Subcutaneous adipose tissue (tissue), 4 donors: ENCODE measurements around the gene ZFPM1. TPM values are rescaled to one million over a fixed set of nuclear protein-coding genes. Genes with fewer than 3 reads are reported as not detected.

Source experiments
- total RNA-seq, 4 donors: library from RNA; depleted of rRNA; stranded (reverse); fragments of >200 nt; gene quantifications; one replicate each; pipeline ENCODE4 v1.1.0, GENCODE V29; 2016
- TF ChIP-seq, protein P1 (sequence below): fragments of 450-650 bp; IDR thresholded peaks from one replicate; pipeline ENCODE4 v1.5.1; 2016; ENCODE audit warnings: low read depth, mild to moderate bottlenecking, control low read depth, antibody characterized with exemption, moderate library complexity

Gene ZFPM1
- total RNA-seq, 4 donors from 2014 or later = 0.17 to 0.57 (median 0.44) TPM; not detected in 1

DNA sequence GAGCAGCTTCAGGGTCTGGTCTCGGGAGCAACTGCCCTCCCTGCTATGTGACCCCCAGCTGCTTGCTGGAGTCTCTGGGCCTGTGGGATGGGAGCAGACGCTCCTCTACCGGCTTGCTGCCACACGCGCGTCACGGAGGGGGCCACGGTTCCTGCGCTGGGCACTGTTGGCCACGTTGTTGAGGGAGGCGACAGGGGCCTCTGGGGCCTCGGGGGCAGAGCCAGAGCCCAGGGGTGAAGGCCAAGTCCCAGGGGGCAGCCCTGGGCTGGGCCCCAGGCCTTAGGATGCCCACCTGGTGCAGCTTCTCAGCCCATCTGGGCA is 56.6 kb downstream of the ZFPM1 start:
- TF ChIP-seq, protein P1, sequence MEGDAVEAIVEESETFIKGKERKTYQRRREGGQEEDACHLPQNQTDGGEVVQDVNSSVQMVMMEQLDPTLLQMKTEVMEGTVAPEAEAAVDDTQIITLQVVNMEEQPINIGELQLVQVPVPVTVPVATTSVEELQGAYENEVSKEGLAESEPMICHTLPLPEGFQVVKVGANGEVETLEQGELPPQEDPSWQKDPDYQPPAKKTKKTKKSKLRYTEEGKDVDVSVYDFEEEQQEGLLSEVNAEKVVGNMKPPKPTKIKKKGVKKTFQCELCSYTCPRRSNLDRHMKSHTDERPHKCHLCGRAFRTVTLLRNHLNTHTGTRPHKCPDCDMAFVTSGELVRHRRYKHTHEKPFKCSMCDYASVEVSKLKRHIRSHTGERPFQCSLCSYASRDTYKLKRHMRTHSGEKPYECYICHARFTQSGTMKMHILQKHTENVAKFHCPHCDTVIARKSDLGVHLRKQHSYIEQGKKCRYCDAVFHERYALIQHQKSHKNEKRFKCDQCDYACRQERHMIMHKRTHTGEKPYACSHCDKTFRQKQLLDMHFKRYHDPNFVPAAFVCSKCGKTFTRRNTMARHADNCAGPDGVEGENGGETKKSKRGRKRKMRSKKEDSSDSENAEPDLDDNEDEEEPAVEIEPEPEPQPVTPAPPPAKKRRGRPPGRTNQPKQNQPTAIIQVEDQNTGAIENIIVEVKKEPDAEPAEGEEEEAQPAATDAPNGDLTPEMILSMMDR = no peak

DNA sequence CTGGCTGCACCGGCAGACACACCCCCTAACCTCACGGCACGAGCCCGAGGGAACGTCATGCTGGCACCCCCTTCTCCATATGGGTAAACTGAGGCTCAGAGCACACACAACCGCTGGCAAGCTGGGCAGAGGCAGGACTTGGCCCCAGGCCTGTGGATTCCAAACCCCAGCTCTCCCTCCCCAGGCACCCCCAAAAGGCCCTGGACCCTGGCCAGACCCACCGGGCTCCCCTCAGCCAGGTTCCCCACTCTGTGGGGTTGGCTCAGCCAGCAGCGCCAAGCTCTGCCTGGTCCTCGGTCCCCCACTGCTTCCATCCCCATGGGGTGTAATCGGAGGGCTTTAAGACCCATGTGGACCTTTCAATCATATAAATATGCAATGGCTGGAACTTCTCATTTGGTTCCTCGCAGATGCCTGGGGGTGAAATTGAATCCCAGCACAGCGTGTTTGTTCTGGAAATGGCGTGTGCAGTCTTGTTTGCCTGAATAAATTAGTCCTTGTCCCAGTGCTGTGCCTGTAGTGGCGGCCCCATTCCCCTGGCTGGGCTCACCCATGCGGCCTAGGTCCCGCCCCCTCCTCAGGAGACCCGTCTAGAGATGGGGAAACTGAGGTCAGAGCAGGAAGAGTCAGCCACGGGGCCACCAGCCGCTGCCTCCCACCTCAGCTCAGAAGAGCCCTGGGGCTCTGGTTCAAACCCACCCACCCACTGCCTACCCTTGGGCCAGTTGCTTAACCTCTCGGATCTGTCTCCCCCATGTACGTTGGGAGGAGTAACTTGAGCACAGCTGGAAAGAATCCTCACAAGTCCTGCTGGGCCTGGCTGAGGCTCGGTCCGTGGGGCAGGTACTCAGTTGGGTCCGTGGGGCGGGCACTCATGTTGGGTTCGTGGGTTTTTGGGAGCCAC is 57.3 kb downstream of the ZFPM1 start:
- TF ChIP-seq, protein P1 = no peak

DNA sequence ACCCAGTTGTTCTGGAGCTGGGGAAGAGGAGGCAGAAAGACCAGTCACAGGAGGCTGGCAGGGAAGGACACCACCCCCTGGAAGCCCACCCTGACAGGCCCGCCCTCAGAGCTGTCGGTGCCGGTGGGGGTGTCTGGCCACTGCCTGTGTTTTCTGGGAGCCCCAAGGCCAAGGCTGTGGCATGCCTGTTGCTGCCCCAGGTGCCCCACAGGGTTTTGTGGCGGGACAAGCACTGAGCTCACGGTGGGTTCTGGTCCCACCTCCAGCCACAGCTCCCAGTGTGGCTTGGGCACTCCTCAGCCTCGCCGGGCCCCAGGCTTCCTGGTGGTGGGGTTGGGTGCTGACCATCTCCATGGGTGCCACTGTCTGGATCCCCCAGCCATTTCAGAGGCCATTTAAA is 58.0 kb downstream of the ZFPM1 start:
- TF ChIP-seq, protein P1 = no peak

DNA sequence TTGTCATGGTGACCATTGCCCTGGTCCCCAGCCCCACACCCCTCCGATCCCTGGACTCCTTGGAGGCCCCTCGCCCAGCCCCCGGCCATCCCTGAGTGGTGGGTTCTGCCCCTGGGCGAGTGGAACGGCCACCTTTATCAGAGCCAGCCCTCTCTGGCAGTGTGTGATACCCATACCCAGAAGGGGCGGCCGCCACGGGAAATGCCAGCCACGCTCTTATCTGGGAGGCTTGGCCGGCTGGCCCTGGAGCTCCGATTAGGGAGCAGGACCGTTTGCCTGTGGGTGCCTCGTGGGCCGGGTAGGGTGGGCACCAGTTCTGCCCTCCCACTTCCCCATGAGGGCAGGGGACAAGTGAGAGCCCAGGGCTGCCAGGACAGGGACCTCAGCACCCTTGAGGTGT is 58.8 kb downstream of the ZFPM1 start:
- TF ChIP-seq, protein P1 = no peak

GRCh38 chr16:88512728-88513696 is 59.9 kb downstream of the ZFPM1 start:
- TF ChIP-seq, protein P1 = no peak

GRCh38 chr16:88514070-88514469 is 61.0 kb downstream of the ZFPM1 start:
- TF ChIP-seq, protein P1 = no peak
